H9 (cell line): ENCODE results near the gene SLC18B1. TPM values are rescaled to one million over a fixed set of nuclear protein-coding genes. Genes with fewer than 3 reads are reported as not detected.

ENCODE experiments used
- DNase-seq: peaks from one replicate; pipeline ENCODE4 v3.0.0-alpha.2; 2017
- H2AFZ ChIP-seq: one replicate; pipeline ENCODE4 v1.6.1; 2013; ENCODE audit warnings: mild to moderate bottlenecking, low read length, control low read depth, moderate library complexity
- H2AK5ac ChIP-seq: 2 replicates; pipeline ENCODE4 v1.6.1; 2013; ENCODE audit warnings: low read length, control low read depth, mixed read lengths; ENCODE audit not compliant: insufficient read length
- H2BK120ac ChIP-seq: one replicate; pipeline ENCODE4 v1.6.1; 2013; ENCODE audit warnings: low read depth, mild to moderate bottlenecking, low read length, control low read depth, inconsistent platforms; ENCODE audit not compliant: poor library complexity, severe bottlenecking
- H2BK12ac ChIP-seq: 2 replicates; pipeline ENCODE4 v1.6.1; 2013; ENCODE audit warnings: low read length, control low read depth, mixed read lengths, low read depth; ENCODE audit not compliant: insufficient read length
- H2BK15ac ChIP-seq: 2 replicates; pipeline ENCODE4 v1.6.1; 2013; ENCODE audit warnings: low read depth, low read length, control low read depth
- H2BK20ac ChIP-seq: one replicate; pipeline ENCODE4 v1.6.1; 2013; ENCODE audit warnings: low read depth, mild to moderate bottlenecking, low read length, control low read depth, inconsistent platforms; ENCODE audit not compliant: poor library complexity, severe bottlenecking
- H2BK5ac ChIP-seq: 2 replicates; pipeline ENCODE4 v1.6.1; 2013; ENCODE audit warnings: low read length, control low read depth, mixed read lengths; ENCODE audit not compliant: insufficient read length
- H3K14ac ChIP-seq: 2 replicates; pipeline ENCODE4 v1.6.1; 2013; ENCODE audit warnings: low read length, control low read depth; ENCODE audit not compliant: insufficient read depth
- H3K18ac ChIP-seq: 2 replicates; pipeline ENCODE4 v1.6.1; 2013; ENCODE audit warnings: low read depth, mild to moderate bottlenecking, mixed read lengths, low read length, control low read depth; ENCODE audit not compliant: insufficient read length
- H3K23ac ChIP-seq: 2 replicates; pipeline ENCODE4 v1.6.1; 2013; ENCODE audit warnings: low read length, control low read depth, mixed read lengths, low read depth; ENCODE audit not compliant: insufficient read length
- H3K23me2 ChIP-seq: 2 replicates; pipeline ENCODE4 v1.6.1; 2013; ENCODE audit warnings: low read depth, mild to moderate bottlenecking, mixed read lengths, low read length, control low read depth; ENCODE audit not compliant: insufficient read length, poor library complexity, severe bottlenecking
- H3K27ac ChIP-seq: 2 replicates; pipeline ENCODE4 v1.5.1; 2013; ENCODE audit warnings: low read length, control low read depth, mixed read lengths, low read depth; ENCODE audit not compliant: insufficient read length
- H3K27me3 ChIP-seq: 2 replicates; pipeline ENCODE4 v1.6.1; 2013; ENCODE audit warnings: low read length, control low read depth, inconsistent platforms; ENCODE audit not compliant: insufficient read depth
- H3K4ac ChIP-seq: 2 replicates; pipeline ENCODE4 v1.6.1; 2013; ENCODE audit warnings: low read depth, mild to moderate bottlenecking, control low read depth, inconsistent platforms, low read length, moderate library complexity
- H3K4me1 ChIP-seq: 2 replicates; pipeline ENCODE4 v1.6.1; 2013; ENCODE audit warnings: low read length, control low read depth, inconsistent platforms; ENCODE audit not compliant: insufficient read depth
- H3K4me2 ChIP-seq: 2 replicates; pipeline ENCODE4 v1.6.1; 2013; ENCODE audit warnings: low read length, control low read depth, mixed read lengths; ENCODE audit not compliant: insufficient read length, insufficient read depth
- H3K56ac ChIP-seq: 2 replicates; pipeline ENCODE4 v1.6.1; 2013; ENCODE audit warnings: low read depth, mild to moderate bottlenecking, mixed read lengths, low read length, control low read depth; ENCODE audit not compliant: insufficient read length
- H3K79me1 ChIP-seq: 2 replicates; pipeline ENCODE4 v1.6.1; 2013; ENCODE audit warnings: low read depth, mild to moderate bottlenecking, moderate library complexity, low read length, control low read depth, inconsistent platforms; ENCODE audit not compliant: insufficient read depth, poor library complexity, severe bottlenecking
- H3K79me2 ChIP-seq: 2 replicates; pipeline ENCODE4 v1.6.1; 2013; ENCODE audit warnings: low read length, control low read depth, inconsistent platforms; ENCODE audit not compliant: insufficient read depth
- H3K9ac ChIP-seq: 2 replicates; pipeline ENCODE4 v1.6.1; 2013; ENCODE audit warnings: low read length, control low read depth, mixed read lengths; ENCODE audit not compliant: insufficient read length; ENCODE audit errors: extremely low read depth
- H3K9me3 ChIP-seq: one replicate; pipeline ENCODE4 v1.6.1; 2013; ENCODE audit warnings: low read depth, low read length, inconsistent platforms; ENCODE audit not compliant: control insufficient read depth
- H3T11ph ChIP-seq: one replicate; pipeline ENCODE4 v1.6.1; 2013; ENCODE audit warnings: mild to moderate bottlenecking, low read length, control low read depth, inconsistent platforms
- H4K20me1 ChIP-seq: one replicate; pipeline ENCODE4 v1.6.1; 2013; ENCODE audit not compliant: control insufficient read depth, insufficient read length, insufficient read depth
- H4K5ac ChIP-seq: 2 replicates; pipeline ENCODE4 v1.6.1; 2013; ENCODE audit warnings: low read depth, mild to moderate bottlenecking, mixed read lengths, low read length, control low read depth; ENCODE audit not compliant: insufficient read length
- H4K8ac ChIP-seq: replicated peaks from 2 replicates; pipeline ENCODE4 v1.6.1; 2013; ENCODE audit warnings: low read length, control low read depth, mixed read lengths, low read depth; ENCODE audit not compliant: insufficient read length
- H4K91ac ChIP-seq: 2 replicates; pipeline ENCODE4 v1.6.1; 2013; ENCODE audit warnings: low read depth, mild to moderate bottlenecking, moderate library complexity, mixed read lengths, low read length, control low read depth; ENCODE audit not compliant: insufficient read length
- H3K27ac Mint-ChIP-seq, 3 experiments: 2 replicates in 2 of 3; 3 replicates in 1 of 3; pipeline ENCODE4 v1.8.0; 2020 to 2021; ENCODE audit warnings: mixed read lengths in 3 of 3, mild to moderate bottlenecking in 1 of 3, moderate library complexity in 1 of 3
- H3K27me3 Mint-ChIP-seq: 2 replicates; pipeline ENCODE4 v1.8.0; 2021; ENCODE audit warnings: low read depth, mild to moderate bottlenecking, moderate library complexity, mixed read lengths
- H3K36me3 Mint-ChIP-seq, 3 experiments: 2 replicates in 2 of 3; 3 replicates in 1 of 3; pipeline ENCODE4 v1.8.0; 2020 to 2021; ENCODE audit warnings: low read depth in 3 of 3, mixed read lengths in 3 of 3; ENCODE audit not compliant: insufficient read depth in 1 of 3
- H3K4me1 Mint-ChIP-seq, 2 experiments: 2 replicates each; pipeline ENCODE4 v1.8.0; 2020; ENCODE audit warnings: mixed read lengths in 2 of 2
- H3K4me3 Mint-ChIP-seq, 2 experiments: 2 replicates in 1 of 2; 3 replicates in 1 of 2; pipeline ENCODE4 v1.8.0; 2020 to 2021; ENCODE audit warnings: mild to moderate bottlenecking in 2 of 2, mixed read lengths in 2 of 2, moderate library complexity in 1 of 2
- H3K9me3 Mint-ChIP-seq, 2 experiments: 2 replicates in 1 of 2; 3 replicates in 1 of 2; pipeline ENCODE4 v1.8.0; 2020; ENCODE audit warnings: mild to moderate bottlenecking in 2 of 2, mixed read lengths in 2 of 2, moderate library complexity in 1 of 2
- CTCF ChIP-seq: fragments of 200-600 bp; sonication (generic); conservative IDR thresholded peaks from 3 replicates; pipeline ENCODE4 v1.8.0; 2021; ENCODE audit warnings: antibody characterized with exemption, mild to moderate bottlenecking
- WGBS: extraction: QIAGEN DNeasy Blood & Tissue Kit; methylation state at CpG from one replicate; pipeline ENCODE4 v1.1.7; 2013; ENCODE audit warnings: missing lambda C conversion rate, low lambda C conversion rate, mixed read lengths; ENCODE audit not compliant: insufficient read length; ENCODE audit errors: extremely low coverage; 5-methylcytosine and 5-hydroxymethylcytosine counted together
- total RNA-seq: library from RNA; stranded (reverse); gene quantifications from 2 replicates; pipeline ENCODE4 v1.2.1, GENCODE V29; 2021

The SLC18B1 gene
- total RNA-seq, 1 experiment from 2014 or later = 19.8 TPM

GRCh38 chr6:132816660-132817059 lies 18.2 kb upstream of the SLC18B1 start:
- Histone ChIP-seq H4K91ac (no peak overlapping the region), H3K56ac (no peak overlapping the region), H3K9ac (peak overlapping the region; percentile 100), H3K4me2 (peak overlapping the region; percentile 98), H2BK20ac (no peak overlapping the region), H2BK12ac (no peak overlapping the region), H2BK120ac (no peak overlapping the region), H4K8ac (no peak overlapping the region), H2BK5ac (no peak overlapping the region), H3K23me2 (peaks cover 9% of the 10 kb centered on the region), H2BK15ac (no peak overlapping the region), H3K4ac (no peak overlapping the region), H3K9me3 (no peaks in the 10 kb centered on the region), H2AK5ac (no peak overlapping the region), H3K18ac (no peak overlapping the region), H3K79me1 (no peaks in the 10 kb centered on the region), H3K27me3 (no peaks in the 10 kb centered on the region), H3K27ac (peak overlapping the region; percentile 59), H3K79me2 (peaks cover 14% of the 10 kb centered on the region), H3K14ac (no peak overlapping the region), H3K23ac (no peak overlapping the region), H4K5ac (no peak overlapping the region), H3K4me1 (no peaks in the 10 kb centered on the region), H4K20me1 (peaks cover 2% of the 10 kb centered on the region), H2AFZ (no peak overlapping the region), H3T11ph (no peak overlapping the region)
- H3K27ac Mint-ChIP-seq = peak overlapping the region in 2 of 3 experiments; percentile 97 to 99; a peak in 4 of 7 replicates
- no peak for TF ChIP-seq CTCF
- no CpG with 5 or more reads among the region's 4 CpGs for WGBS
- H3K4me1 Mint-ChIP-seq = peaks cover 42 to 48% of the 10 kb centered on the region in 2 experiments
- H3K9me3 Mint-ChIP-seq = peaks cover 0 to 3% of the 10 kb centered on the region in 2 experiments; a peak in 2 of 5 replicates
- DNase-seq = no peak
- H3K4me3 Mint-ChIP-seq = peak overlapping the region; percentile 98 to 99
- H3K27me3 Mint-ChIP-seq = peaks cover 3% of the 10 kb centered on the region; the same call in 1 of the 2 replicates
- H3K36me3 Mint-ChIP-seq = peaks cover 42 to 56% (median 53%) of the 10 kb centered on the region in 3 experiments
